Activated T-cell treated with anti-CD3 and anti-CD28 coated beads, Interleukin-2, amount 50 U/mL, for 24 hours (primary cell): ENCODE results near the gene ZNF611.
"Not testable (repeated sequence)": the region's sequence is repeated elsewhere in the genome, so short reads cannot be mapped to it uniquely, and the experiment has no call there.

Experiments used
- DNase-seq: peaks from one replicate; pipeline ENCODE4 v3.0.0-alpha.2; 2020
- H3K27ac Mint-ChIP-seq: 2 replicates; pipeline ENCODE4 v1.8.0; 2020; ENCODE audit warnings: mild to moderate bottlenecking, mixed read lengths
- H3K27me3 Mint-ChIP-seq: 2 replicates; pipeline ENCODE4 v1.8.0; 2020; ENCODE audit warnings: mixed read lengths
- H3K36me3 Mint-ChIP-seq: 2 replicates; pipeline ENCODE4 v1.8.0; 2020; ENCODE audit warnings: low read depth, mixed read lengths
- H3K4me1 Mint-ChIP-seq: 2 replicates; pipeline ENCODE4 v1.8.0; 2020; ENCODE audit warnings: low read depth, mixed read lengths
- H3K4me3 Mint-ChIP-seq: 2 replicates; pipeline ENCODE4 v1.8.0; 2020; ENCODE audit warnings: mild to moderate bottlenecking, moderate library complexity, mixed read lengths
- H3K9me3 Mint-ChIP-seq: 2 replicates; pipeline ENCODE4 v1.8.0; 2020; ENCODE audit warnings: mixed read lengths

The ZNF611 gene

GRCh38 chr19:52734893-52735661 lies at the start of gene ZNF611:
Gene ZNF611, minus strand, starts transcription at chr19:52735044. Its CDS starts 19,150 bp downstream, at chr19:52715894.
- no peaks in the 10 kb centered on the region for H3K9me3 Mint-ChIP-seq
- no peaks in the 10 kb centered on the region for H3K27me3 Mint-ChIP-seq
- peak within 1 kb of the TSS; percentile 91 for H3K4me3 Mint-ChIP-seq
- DNase-seq, result peak; percentile 100
- H3K36me3 Mint-ChIP-seq, result peaks cover 41% of the 10 kb centered on the region
- peak within 1 kb of the TSS; percentile 95 for H3K27ac Mint-ChIP-seq
- peaks cover 25% of the 10 kb centered on the region for H3K4me1 Mint-ChIP-seq

DNA sequence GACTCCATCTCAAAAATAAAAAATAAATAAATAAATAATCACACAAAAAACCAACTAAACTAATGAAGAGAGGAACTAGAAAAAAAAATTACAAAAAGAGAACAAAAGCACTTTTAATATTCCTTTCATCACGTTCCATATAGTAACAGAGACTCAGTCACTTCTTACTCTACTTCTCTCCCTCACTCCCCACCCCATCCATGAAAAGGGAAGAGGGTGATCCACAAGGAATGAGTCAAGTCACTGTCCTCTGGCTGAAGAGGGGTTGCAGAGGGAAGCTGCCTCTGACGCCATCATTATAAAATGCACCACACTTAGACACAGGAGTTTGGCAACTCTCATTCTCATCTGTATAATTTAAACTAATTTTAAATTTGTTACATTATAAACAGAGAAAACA lies 48.0 kb upstream of the ZNF611 start:
- H3K27ac Mint-ChIP-seq, H3K27me3 Mint-ChIP-seq, H3K4me3 Mint-ChIP-seq, DNase-seq: not testable (repeated sequence)
- Mint-ChIP-seq H3K4me1 (peaks cover 36% of the 10 kb centered on the region), H3K9me3 (peaks cover 31% of the 10 kb centered on the region), H3K36me3 (peaks cover 70% of the 10 kb centered on the region)

- H3K9me3 Mint-ChIP-seq, result peaks cover 28% of the 10 kb centered on the region
- no peak overlapping the region for H3K27ac Mint-ChIP-seq
Observed at GRCh38 chr19:52778811-52779210, 44.0 kb upstream of the ZNF611 start.

DNA sequence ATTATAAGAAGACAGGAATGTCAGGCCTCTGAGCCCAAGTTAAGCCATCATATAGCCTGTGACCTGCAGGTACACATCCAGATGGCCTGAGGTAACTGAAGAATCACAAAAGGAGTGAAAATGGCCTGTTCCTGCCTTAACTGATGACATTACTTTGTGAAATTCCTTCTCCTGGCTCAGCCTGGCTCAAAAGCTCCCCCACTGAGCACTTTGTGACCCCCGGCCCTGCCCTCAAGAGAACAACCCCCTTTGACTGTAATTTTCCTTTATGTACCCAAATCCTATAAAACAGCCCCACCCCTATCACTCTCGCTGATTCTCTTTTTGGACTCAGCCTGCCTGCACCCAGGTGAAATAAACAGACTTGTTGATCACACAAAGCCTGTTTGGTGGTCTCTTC lies 21.6 kb upstream of the ZNF611 start:
- H3K4me1 Mint-ChIP-seq, H3K27ac Mint-ChIP-seq, H3K27me3 Mint-ChIP-seq, H3K36me3 Mint-ChIP-seq, DNase-seq, H3K4me3 Mint-ChIP-seq: not testable (repeated sequence)
- H3K9me3 Mint-ChIP-seq, result peaks cover 23% of the 10 kb centered on the region

More at GRCh38 chr19:52778811-52779210, 44.0 kb upstream of the ZNF611 start:
- peak; percentile 48 for DNase-seq
- Mint-ChIP-seq H3K4me3 (no peak overlapping the region), H3K4me1 (peaks cover 16% of the 10 kb centered on the region), H3K27me3 (no peaks in the 10 kb centered on the region), H3K36me3 (peaks cover 86% of the 10 kb centered on the region)

DNA sequence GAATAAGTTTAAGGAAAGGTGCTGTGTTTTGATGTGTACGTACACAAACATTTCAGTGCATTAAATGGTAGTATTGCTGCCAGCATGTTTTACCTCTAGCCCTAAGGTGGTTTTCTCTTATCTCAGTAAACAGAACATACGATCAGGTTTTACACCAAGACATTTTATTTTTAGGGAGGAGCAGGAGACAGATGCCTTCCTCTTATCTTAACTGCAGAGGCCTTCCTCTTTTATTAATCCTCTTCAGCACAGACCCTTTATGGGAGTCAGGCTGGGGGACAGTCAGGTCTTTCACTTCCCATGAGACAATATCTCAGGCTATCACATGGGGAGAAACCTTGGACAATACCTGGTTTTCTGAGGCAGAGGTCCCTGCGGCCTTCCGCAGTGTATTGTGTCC lies 14.9 kb upstream of the ZNF611 start:
- H3K27ac Mint-ChIP-seq, result no peak overlapping the region
- DNase-seq, result no peak
- no peaks in the 10 kb centered on the region for H3K36me3 Mint-ChIP-seq
- peaks cover 3% of the 10 kb centered on the region for H3K27me3 Mint-ChIP-seq
- peaks cover 6% of the 10 kb centered on the region for H3K9me3 Mint-ChIP-seq
- H3K4me1 Mint-ChIP-seq, result peaks cover 9% of the 10 kb centered on the region
- no peak overlapping the region for H3K4me3 Mint-ChIP-seq

GRCh38 chr19:52748336-52748950 lies 13.6 kb upstream of the ZNF611 start:
- Mint-ChIP-seq H3K27me3 (no peaks in the 10 kb centered on the region), H3K4me1 (peaks cover 11% of the 10 kb centered on the region), H3K27ac (no peak overlapping the region), H3K9me3 (peaks cover 2% of the 10 kb centered on the region), H3K36me3 (no peaks in the 10 kb centered on the region), H3K4me3 (no peak overlapping the region)
- DNase-seq, result no peak

- peaks cover 26% of the 10 kb centered on the region for H3K4me1 Mint-ChIP-seq
- not testable (repeated sequence) for DNase-seq, H3K9me3 Mint-ChIP-seq, H3K36me3 Mint-ChIP-seq, H3K27ac Mint-ChIP-seq, H3K27me3 Mint-ChIP-seq, H3K4me3 Mint-ChIP-seq
Observed at GRCh38 chr19:52745919-52746318, 11.1 kb upstream of the ZNF611 start.

GRCh38 chr19:52743091-52743490 lies 8.2 kb upstream of the ZNF611 start:
- H3K4me1 Mint-ChIP-seq, result peaks cover 26% of the 10 kb centered on the region
- no peak overlapping the region for H3K27ac Mint-ChIP-seq
- peaks cover 2% of the 10 kb centered on the region for H3K9me3 Mint-ChIP-seq
- no peak overlapping the region for H3K4me3 Mint-ChIP-seq
- DNase-seq, result no peak
- no peaks in the 10 kb centered on the region for H3K36me3 Mint-ChIP-seq
- H3K27me3 Mint-ChIP-seq, result no peaks in the 10 kb centered on the region

DNA sequence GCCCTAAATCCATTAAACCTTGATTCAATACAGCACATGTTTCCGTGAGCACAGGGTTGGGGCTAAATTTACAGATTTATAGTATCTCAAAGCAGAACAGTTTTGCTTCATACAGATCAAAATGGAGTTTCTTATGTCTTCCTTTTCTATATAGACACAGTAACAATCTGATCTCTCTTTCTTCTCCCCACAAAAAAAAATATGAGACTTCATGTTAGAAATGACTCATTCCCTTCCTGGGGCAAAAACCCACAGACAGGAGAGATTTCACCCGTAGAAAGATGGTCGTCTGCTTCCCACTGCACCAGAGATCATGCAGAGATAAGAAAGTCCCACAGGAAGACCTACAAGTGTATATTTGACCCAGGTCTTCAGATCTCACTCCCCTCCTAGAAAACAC lies 7.7 kb upstream of the ZNF611 start:
- Mint-ChIP-seq H3K36me3 (no peaks in the 10 kb centered on the region), H3K27me3 (no peaks in the 10 kb centered on the region), H3K9me3 (peaks cover 2% of the 10 kb centered on the region), H3K27ac (peak overlapping the region; percentile 8), H3K4me1 (peaks cover 26% of the 10 kb centered on the region), H3K4me3 (no peak overlapping the region)
- no peak for DNase-seq

GRCh38 chr19:52741951-52742485 lies 7.2 kb upstream of the ZNF611 start:
- Mint-ChIP-seq H3K36me3 (no peaks in the 10 kb centered on the region), H3K27me3 (no peaks in the 10 kb centered on the region), H3K9me3 (peaks cover 2% of the 10 kb centered on the region), H3K4me1 (peaks cover 26% of the 10 kb centered on the region), H3K4me3 (no peak overlapping the region), H3K27ac (no peak overlapping the region)
- no peak for DNase-seq

GRCh38 chr19:52741371-52741770 lies 6.5 kb upstream of the ZNF611 start:
- DNase-seq, H3K27me3 Mint-ChIP-seq, H3K36me3 Mint-ChIP-seq, H3K27ac Mint-ChIP-seq, H3K4me3 Mint-ChIP-seq, H3K9me3 Mint-ChIP-seq: not testable (repeated sequence)
- H3K4me1 Mint-ChIP-seq, result peaks cover 25% of the 10 kb centered on the region

- H3K36me3 Mint-ChIP-seq, result peaks cover 8% of the 10 kb centered on the region
- no peak overlapping the region for H3K4me3 Mint-ChIP-seq
- no peaks in the 10 kb centered on the region for H3K27me3 Mint-ChIP-seq
- H3K4me1 Mint-ChIP-seq, result peaks cover 25% of the 10 kb centered on the region
- no peak for DNase-seq
- no peaks in the 10 kb centered on the region for H3K9me3 Mint-ChIP-seq
- no peak overlapping the region for H3K27ac Mint-ChIP-seq
Observed at GRCh38 chr19:52739576-52739975, 4.7 kb upstream of the ZNF611 start.

DNA sequence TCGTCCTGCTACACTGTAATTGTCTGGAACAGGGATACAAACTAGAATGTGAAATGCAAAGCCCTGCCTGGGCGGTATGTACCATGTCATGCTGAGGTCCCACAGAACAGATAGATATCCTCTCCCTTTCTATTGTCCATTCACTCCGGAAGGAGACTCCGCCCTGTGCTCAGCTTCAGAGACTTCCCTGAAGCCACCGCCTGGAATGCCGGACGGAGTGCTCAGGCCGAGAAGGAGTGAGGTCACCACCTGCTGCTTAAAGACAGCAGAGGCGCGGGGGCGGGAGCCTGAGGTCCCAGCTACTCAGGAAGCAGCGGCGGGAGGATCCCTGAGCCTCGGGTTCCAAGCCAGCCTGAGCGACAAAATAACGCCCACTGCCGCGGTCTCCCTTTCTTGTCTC lies 890 bp upstream of the ZNF611 start:
- Mint-ChIP-seq H3K4me1 (peaks cover 25% of the 10 kb centered on the region), H3K36me3 (peaks cover 35% of the 10 kb centered on the region), H3K4me3 (no peak overlapping the region), H3K27ac (peak overlapping the region; percentile 95), H3K9me3 (no peaks in the 10 kb centered on the region), H3K27me3 (no peaks in the 10 kb centered on the region)
- no peak for DNase-seq

GRCh38 chr19:52734331-52734892 lies 432 bp downstream of the ZNF611 start:
- peak; percentile 35 for DNase-seq
- H3K4me3 Mint-ChIP-seq, result peak overlapping the region; percentile 91

GRCh38 chr19:52726051-52726450 lies 8.8 kb downstream of the ZNF611 start:
- H3K9me3 Mint-ChIP-seq, result peaks cover 13% of the 10 kb centered on the region
- not testable (repeated sequence) for H3K4me3 Mint-ChIP-seq, H3K4me1 Mint-ChIP-seq, H3K27ac Mint-ChIP-seq, H3K27me3 Mint-ChIP-seq, DNase-seq
- peaks cover 94% of the 10 kb centered on the region for H3K36me3 Mint-ChIP-seq

More at GRCh38 chr19:52734331-52734892, 432 bp downstream of the ZNF611 start:
- H3K27ac Mint-ChIP-seq, result peak overlapping the region; percentile 95
- H3K9me3 Mint-ChIP-seq, result peaks cover 3% of the 10 kb centered on the region
- peaks cover 48% of the 10 kb centered on the region for H3K36me3 Mint-ChIP-seq
- H3K4me1 Mint-ChIP-seq, result peaks cover 30% of the 10 kb centered on the region
- H3K27me3 Mint-ChIP-seq, result no peaks in the 10 kb centered on the region
